Measurements from ENCODE around the gene ACCSL. TPM values are rescaled to one million over a fixed set of nuclear protein-coding genes. Genes with fewer than 3 reads are reported as not detected.

Gene ACCSL
- total RNA-seq, 1 donor from 2014 or later, result not detected

DNA sequence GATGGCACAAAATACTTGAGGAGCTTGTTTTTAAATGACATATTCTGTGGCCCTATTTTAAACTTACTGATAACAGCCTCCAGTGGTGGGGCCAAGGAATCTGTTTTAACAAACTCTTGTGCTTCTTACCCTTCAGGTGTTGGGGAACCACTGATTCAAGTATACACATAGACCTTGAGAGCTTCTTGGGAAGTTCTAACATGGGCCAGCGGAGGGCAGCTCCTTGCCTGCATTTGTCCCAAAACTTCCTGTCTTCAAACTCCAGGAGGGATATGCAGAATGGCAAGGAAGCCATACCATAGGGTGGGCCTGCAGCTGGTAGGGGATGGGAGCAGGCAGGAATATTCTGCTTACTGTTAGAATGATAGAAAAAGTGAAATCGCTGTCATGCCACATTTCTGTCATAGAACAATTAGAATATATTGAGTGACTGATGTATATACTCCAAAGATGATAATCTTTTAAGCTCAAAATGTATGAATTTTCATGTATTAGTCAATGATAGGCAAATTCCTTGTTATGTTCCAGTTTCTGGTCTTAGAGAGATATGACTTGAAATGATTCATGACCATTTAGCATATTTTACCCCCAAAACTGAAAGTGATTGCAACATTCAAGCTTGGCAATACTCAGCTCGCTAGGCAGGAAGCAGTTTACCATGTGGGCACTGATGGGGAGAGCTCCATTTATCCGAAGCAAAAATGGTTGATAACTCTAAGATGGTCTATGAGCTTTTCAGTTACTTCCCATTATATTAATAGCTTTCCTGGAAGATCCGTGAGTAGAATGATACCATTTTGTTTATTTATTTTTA, 56.9 kb downstream of the ACCSL start:
- H3K4me3 ChIP-seq, result no peak overlapping the region
- H3K27ac ChIP-seq, result no peak overlapping the region
- no peaks in the 10 kb centered on the region for H3K4me1 ChIP-seq
- intact Hi-C loops (cut with DNase I), result no loop called here
- H3K9me3 ChIP-seq, result no peaks in the 10 kb centered on the region
- H3K36me3 ChIP-seq, result peaks cover 0 to 19% of the 10 kb centered on the region in 2 donors
- H3K27me3 ChIP-seq, result no peaks in the 10 kb centered on the region
- DNase-seq (ENCODE audit: extremely low spot score in 2 of 2), result no peak
- no peak for TF ChIP-seq POLR2AphosphoS5 (IDR thresholded peaks at IDR 0.05; ENCODE audit: insufficient read depth in 1 of 2, low read depth in 1 of 2)
- TF ChIP-seq POLR2A (IDR thresholded peaks at IDR 0.05), result no peak
- TF ChIP-seq CTCF (IDR thresholded peaks at IDR 0.05), result no peak

GRCh38 chr11:44108260-44108659, 60.5 kb downstream of the ACCSL start:
- no peak for DNase-seq (ENCODE audit: extremely low spot score in 2 of 2)
- intact Hi-C loops (cut with DNase I), result no loop called here
- no peaks in the 10 kb centered on the region for H3K4me1 ChIP-seq
- peaks cover 0 to 27% of the 10 kb centered on the region in 2 donors for H3K36me3 ChIP-seq
- H3K4me3 ChIP-seq, result no peak overlapping the region
- no peaks in the 10 kb centered on the region for H3K9me3 ChIP-seq
- no peaks in the 10 kb centered on the region for H3K27me3 ChIP-seq
- no peak overlapping the region for H3K27ac ChIP-seq
- TF ChIP-seq CTCF (IDR thresholded peaks at IDR 0.05) (no peak), POLR2A (IDR thresholded peaks at IDR 0.05) (no peak), POLR2AphosphoS5 (IDR thresholded peaks at IDR 0.05; ENCODE audit: insufficient read depth in 1 of 2, low read depth in 1 of 2) (no peak)

Other genes starting within 250 kb of the ACCSL start
- gene ALKBH3, start 167.2 kb upstream of the ACCSL start, total RNA-seq, result 33.4 TPM
- 202 TPM for gene C11orf96, start 105.3 kb upstream of the ACCSL start, total RNA-seq
- 8.1 TPM for gene ACCS, start 18.3 kb downstream of the ACCSL start, total RNA-seq
- 78.6 TPM for gene EXT2, start 47.7 kb downstream of the ACCSL start, total RNA-seq